Motor neuron (in vitro differentiated cells): ENCODE results near the gene GALNT12. TPM values are rescaled to one million over a fixed set of nuclear protein-coding genes. Genes with fewer than 3 reads are reported as not detected.
A peak's percentile ranks its signal among the peaks of the same experiment; 100 is the strongest.

Source experiments
- ATAC-seq, 8 experiments: fragments of 200-7000 bp; cut with Tn5 transposase; replicated peaks in 6 of 8; 2 replicates each; pipeline ENCODE4 v1.8.0; 2021; ENCODE audit warnings: mild to moderate bottlenecking in 8 of 8, moderate library complexity in 8 of 8
- H3K27ac ChIP-seq, 2 donors: fragments of 250-450 bp; sonication (Bioruptor Pico); 2 replicates each; pipeline ENCODE4 v1.9.0; 2021; ENCODE audit warnings: antibody characterized with exemption in 2 of 2, mild to moderate bottlenecking in 2 of 2, moderate library complexity in 1 of 2
- H3K4me1 ChIP-seq, 2 donors: fragments of 250-450 bp; sonication (Bioruptor Pico); replicated peaks in 1 of 2; 2 replicates each; pipeline ENCODE4 v1.6.1; 2021; ENCODE audit warnings: antibody characterized with exemption in 2 of 2, mild to moderate bottlenecking in 2 of 2, moderate library complexity in 1 of 2
- H3K4me3 ChIP-seq, 5 donors: fragments of 250-450 bp; sonication (Bioruptor Pico); 2 replicates each; pipeline ENCODE4 v1.9.0; 2021; ENCODE audit warnings: antibody characterized with exemption in 5 of 5, mild to moderate bottlenecking in 5 of 5, moderate library complexity in 4 of 5
- WGBS, 10 experiments: fragments of 450-650 bp; shearing (Covaris generic); methylation state at CpG; one replicate each; pipeline ENCODE4 v1.0.0; 2022; 5-methylcytosine and 5-hydroxymethylcytosine counted together
- in situ Hi-C, 9 experiments: fragments of 400-800 bp; cut with MboI; loops; one replicate each; pipeline ENCODE4 v1.15.0; 2021; ENCODE audit warnings: low sequenced_read_pairs in 9 of 9, low pct_unique_long_range_greater_than_20kb in 2 of 9; ENCODE audit not compliant: unreplicated experiment in 9 of 9
- total RNA-seq, 8 experiments: library from RNA; unstranded; fragments of 300-600 nt; gene quantifications; 2 replicates each; pipeline versions ENCODE4 v1.2.3 to v1.2.4, GENCODE V29; 2022

Gene GALNT12
- total RNA-seq, 8 experiments from 2014 or later: 0.96 to 397 (median 2.4) TPM

- H3K4me1 ChIP-seq: no peaks in the 10 kb centered on the region
- WGBS, 10 experiments: 0 to 64% (median 32%) methylated on average over 1 to 14 of the region's 16 CpGs; no CpG with 5 or more reads in 1 of the 10 experiments
- in situ Hi-C loops: loop anchor here in 3 of 9 experiments (25.0 kb wide), 3 partner anchors 139 to 289 kb away; partner anchors contain the start of gene TGFBR1 (in 1 of the 3)
- no peak overlapping the region for H3K4me3 ChIP-seq
- no peak overlapping the region for H3K27ac ChIP-seq
- ATAC-seq: peak; percentile 73 to 100 (median 100)
Measured at GRCh38 chr9:98848450-98849149, 41.1 kb downstream of the GALNT12 start.

GRCh38 chr9:98849563-98849962 lies 42.1 kb downstream of the GALNT12 start:
- no peak overlapping the region for H3K27ac ChIP-seq
- no peak overlapping the region for H3K4me3 ChIP-seq
- in situ Hi-C loops: loop anchor here in 3 of 9 experiments (25.0 kb wide), 3 partner anchors 138 to 288 kb away; partner anchors contain the start of gene TGFBR1 (in 1 of the 3)
- no peak for ATAC-seq
- H3K4me1 ChIP-seq: no peaks in the 10 kb centered on the region
- 89 to 100% (median 97%) methylated on average over 1 to 4 of the region's 4 CpGs for WGBS, 10 experiments

GRCh38 chr9:98850851-98851729 lies 43.6 kb downstream of the GALNT12 start:
- Histone ChIP-seq H3K4me1 (no peaks in the 10 kb centered on the region), H3K4me3 (no peak overlapping the region), H3K27ac (no peak overlapping the region)
- ATAC-seq: peak in 1 of 8 experiments; percentile 6
- in situ Hi-C loops: loop anchor here in 3 of 9 experiments (10.0 to 25.0 kb wide), 3 partner anchors 136 to 286 kb away; no protein-coding TSS in a partner anchor
- WGBS, 10 experiments: 60 to 100% (median 80%) methylated on average over 1 to 6 of the region's 11 CpGs

- in situ Hi-C loops: loop anchor here in 3 of 9 experiments (10.0 to 25.0 kb wide), 3 partner anchors 135 to 285 kb away; no protein-coding TSS in a partner anchor
- peak in 2 of 8 experiments; percentile 11 to 35 for ATAC-seq
- no peak overlapping the region for H3K4me3 ChIP-seq
- H3K27ac ChIP-seq: no peak overlapping the region
- no peaks in the 10 kb centered on the region for H3K4me1 ChIP-seq
- 80 to 100% (median 92%) methylated on average over 1 to 5 of the region's 6 CpGs; no CpG with 5 or more reads in 3 of the 10 experiments for WGBS, 10 experiments
Measured at GRCh38 chr9:98851730-98852459, 44.4 kb downstream of the GALNT12 start.

- ATAC-seq: peak in 4 of 8 experiments; percentile 17 to 70 (median 66)
- Histone ChIP-seq H3K27ac (no peak overlapping the region), H3K4me1 (no peaks in the 10 kb centered on the region), H3K4me3 (no peak overlapping the region)
- in situ Hi-C loops: loop anchor here in 3 of 9 experiments (10.0 to 25.0 kb wide), 3 partner anchors 135 to 285 kb away; no protein-coding TSS in a partner anchor
- 55 to 86% (median 66%) methylated on average over 2 to 6 of the region's 6 CpGs; no CpG with 5 or more reads in 4 of the 10 experiments for WGBS, 10 experiments
Measured at GRCh38 chr9:98852460-98852734, 44.9 kb downstream of the GALNT12 start.

GRCh38 chr9:98852961-98853360 lies 45.5 kb downstream of the GALNT12 start:
- in situ Hi-C loops: loop anchor here in 3 of 9 experiments (10.0 to 25.0 kb wide), 3 partner anchors 134 to 284 kb away; no protein-coding TSS in a partner anchor
- WGBS, 10 experiments: 50 to 100% (median 74%) methylated on average over 1 of the region's 2 CpGs; no CpG with 5 or more reads in 4 of the 10 experiments
- no peaks in the 10 kb centered on the region for H3K4me1 ChIP-seq
- no peak overlapping the region for H3K4me3 ChIP-seq
- H3K27ac ChIP-seq: no peak overlapping the region
- peak in 1 of 8 experiments; percentile 6 for ATAC-seq

GRCh38 chr9:98854266-98854665 lies 46.8 kb downstream of the GALNT12 start:
- 0 to 100% (median 83%) methylated on average over 1 to 2 of the region's 2 CpGs; no CpG with 5 or more reads in 3 of the 10 experiments for WGBS, 10 experiments
- in situ Hi-C loops: loop anchor here in 3 of 9 experiments (10.0 to 25.0 kb wide), 3 partner anchors 133 to 283 kb away; no protein-coding TSS in a partner anchor
- Histone ChIP-seq H3K4me1 (no peaks in the 10 kb centered on the region), H3K4me3 (no peak overlapping the region), H3K27ac (no peak overlapping the region)
- ATAC-seq: peak in 3 of 8 experiments; percentile 64 to 71 (median 69)

- no peak overlapping the region for H3K4me3 ChIP-seq
- no peak for ATAC-seq
- H3K27ac ChIP-seq: no peak overlapping the region
- in situ Hi-C loops: loop anchor here in 3 of 9 experiments (10.0 to 25.0 kb wide), 3 partner anchors 132 to 282 kb away; no protein-coding TSS in a partner anchor
- H3K4me1 ChIP-seq: no peaks in the 10 kb centered on the region
- WGBS, 10 experiments: 91 to 100% (median 100%) methylated on average over 1 of the region's 1 CpG; no CpG with 5 or more reads in 2 of the 10 experiments
Measured at GRCh38 chr9:98855592-98855991, 48.1 kb downstream of the GALNT12 start.

GRCh38 chr9:98856982-98857381 lies 49.5 kb downstream of the GALNT12 start:
- WGBS, 10 experiments: 63 to 100% (median 83%) methylated on average over 1 to 5 of the region's 5 CpGs; no CpG with 5 or more reads in 1 of the 10 experiments
- Histone ChIP-seq H3K4me1 (no peaks in the 10 kb centered on the region), H3K27ac (no peak overlapping the region), H3K4me3 (no peak overlapping the region)
- in situ Hi-C loops: loop anchor here in 3 of 9 experiments (10.0 to 25.0 kb wide), 3 partner anchors 130 to 280 kb away; no protein-coding TSS in a partner anchor
- ATAC-seq: no peak

GRCh38 chr9:98859941-98860340 lies 52.5 kb downstream of the GALNT12 start:
- ATAC-seq: no peak
- no peaks in the 10 kb centered on the region for H3K4me1 ChIP-seq
- no peak overlapping the region for H3K27ac ChIP-seq
- in situ Hi-C loops: loop anchor here in 3 of 9 experiments (10.0 to 25.0 kb wide), 4 partner anchors 127 to 277 kb away; no protein-coding TSS in a partner anchor
- 20 to 100% (median 100%) methylated on average over 1 to 5 of the region's 5 CpGs; no CpG with 5 or more reads in 3 of the 10 experiments for WGBS, 10 experiments
- H3K4me3 ChIP-seq: no peak overlapping the region

- H3K4me1 ChIP-seq: no peaks in the 10 kb centered on the region
- H3K4me3 ChIP-seq: no peak overlapping the region
- in situ Hi-C loops: loop anchor here in 3 of 9 experiments (10.0 to 25.0 kb wide), 3 partner anchors 126 to 276 kb away; no protein-coding TSS in a partner anchor
- H3K27ac ChIP-seq: no peak overlapping the region
- peak in 4 of 8 experiments; percentile 58 to 98 (median 82) for ATAC-seq
- WGBS, 10 experiments: 0 to 80% (median 51%) methylated on average over 1 to 5 of the region's 5 CpGs; no CpG with 5 or more reads in 1 of the 10 experiments
Measured at GRCh38 chr9:98860871-98861293, 53.4 kb downstream of the GALNT12 start.
